HCT116 (cell line): ENCODE results near the gene CERS2. TPM values are rescaled to one million over a fixed set of nuclear protein-coding genes. Genes with fewer than 3 reads are reported as not detected.

ENCODE experiments used
- ATAC-seq: fragments of 200-7000 bp; cut with Tn5 transposase; 2 replicates; pipeline ENCODE4 v1.9.1; 2020; ENCODE audit warnings: mild to moderate bottlenecking, moderate library complexity
- BruUV-seq: library from RNA; stranded (reverse); fragments of 400-500 nt; replicated peaks from 2 replicates; lab custom pipeline; 2021; lab: Mats Ljungman, UMichigan
- CTCF ChIA-PET: fragments of 300-600 bp; sonication (Branson Sonifier 250); formaldehyde crosslinking; loops from one replicate; lab custom pipeline; 2021; ENCODE audit warnings: antibody characterized with exemption; lab: Charles Lee
- POLR2A ChIA-PET: fragments of 300-600, 350-600 bp; sonication (Branson Sonifier 250); formaldehyde crosslinking; loops from one replicate; lab custom pipeline; 2021; ENCODE audit warnings: antibody characterized with exemption; lab: Charles Lee
- RAD21 ChIA-PET, 2 experiments: fragments of 300-600 bp; sonication (Branson Sonifier 250); formaldehyde crosslinking; loops; one replicate each; lab custom pipeline; 2023; ENCODE audit warnings: low total read pairs in 2 of 2; ENCODE audit not compliant: uncharacterized antibody in 2 of 2, unreplicated experiment in 2 of 2, low non-redundant PET in 1 of 2; lab: Charles Lee
- DNase-seq: peaks from one replicate; pipeline ENCODE4 v3.0.0-alpha.2; 2010; ENCODE audit warnings: low read depth, low spot score
- H2AFZ ChIP-seq: fragments of 200-600 bp; shearing (Covaris generic), sonication (generic); 2 replicates; pipeline ENCODE4 v1.6.1; 2017; ENCODE audit warnings: low read depth, mixed run types, mixed read lengths, antibody characterized with exemption, low read length; ENCODE audit not compliant: poor library complexity, severe bottlenecking
- H3K27ac ChIP-seq: 2 replicates; pipeline ENCODE4 v1.5.1; 2012; ENCODE audit warnings: low read depth, low read length
- H3K27me3 ChIP-seq: fragments of 200-600 bp; sonication (generic); 2 replicates; pipeline ENCODE4 v1.6.1; 2016; ENCODE audit warnings: mixed run types, low read length, mixed read lengths; ENCODE audit not compliant: insufficient read depth
- H3K36me3 ChIP-seq, 2 experiments: fragments of 200-500 bp in 1 of 2; fragments of 200-600 bp in 1 of 2; sonication (Bioruptor generic) in 1 of 2; sonication (generic) in 1 of 2; 2 replicates each; pipeline versions ENCODE4 v1.5.1 to v1.6.1; 2014 to 2016; ENCODE audit warnings: low read length in 2 of 2, inconsistent platforms in 1 of 2, mixed read lengths in 1 of 2, mixed run types in 1 of 2; ENCODE audit not compliant: insufficient read depth in 2 of 2, control insufficient read depth in 1 of 2
- H3K4me1 ChIP-seq, 2 experiments: fragments of 200-600 bp in 1 of 2; sonication (generic) in 1 of 2; 2 replicates each; pipeline versions ENCODE4 v1.5.1 to v1.6.1; 2012 to 2017; ENCODE audit warnings: low read length in 2 of 2, inconsistent platforms in 1 of 2, mild to moderate bottlenecking in 1 of 2, mixed read lengths in 1 of 2, mixed run types in 1 of 2, moderate library complexity in 1 of 2; ENCODE audit not compliant: insufficient read depth in 2 of 2, control insufficient read depth in 1 of 2
- H3K4me2 ChIP-seq: fragments of 200-600 bp; sonication (generic); 2 replicates; pipeline ENCODE4 v1.6.1; 2017; ENCODE audit warnings: mixed run types, low read length, mixed read lengths
- H3K4me3 ChIP-seq, 2 experiments: fragments of 200-600 bp in 1 of 2; sonication (generic) in 1 of 2; replicated peaks in 1 of 2; 2 replicates each; pipeline ENCODE4 v1.5.1; 2011 to 2016; ENCODE audit warnings: low read length in 2 of 2, control low read depth in 1 of 2, low read depth in 1 of 2, mild to moderate bottlenecking in 1 of 2, mixed read lengths in 1 of 2, mixed run types in 1 of 2
- H3K79me2 ChIP-seq: fragments of 200-600 bp; sonication (generic); 2 replicates; pipeline ENCODE4 v1.6.1; 2017; ENCODE audit warnings: mild to moderate bottlenecking, mixed run types, low read length, moderate library complexity, mixed read lengths; ENCODE audit not compliant: insufficient read depth
- H3K9ac ChIP-seq: fragments of 200-600 bp; sonication (generic); 2 replicates; pipeline ENCODE4 v1.6.1; 2016; ENCODE audit warnings: low read length, mixed read lengths
- H3K9me2 ChIP-seq: fragments of 200-600 bp; sonication (generic), shearing (Covaris generic); 2 replicates; pipeline ENCODE4 v1.6.1; 2017; ENCODE audit warnings: mixed run types, mild to moderate bottlenecking, moderate library complexity; ENCODE audit not compliant: insufficient read depth
- H3K9me3 ChIP-seq, 2 experiments: fragments of 200-500 bp in 1 of 2; fragments of 200-600 bp in 1 of 2; sonication (Bioruptor generic) in 1 of 2; sonication (generic) in 1 of 2; 2 replicates each; pipeline ENCODE4 v1.6.1; 2014 to 2017; ENCODE audit warnings: low read length in 2 of 2, mixed read lengths in 2 of 2, inconsistent platforms in 1 of 2, low read depth in 1 of 2, mild to moderate bottlenecking in 1 of 2, mixed run types in 1 of 2, moderate library complexity in 1 of 2; ENCODE audit not compliant: control insufficient read depth in 1 of 2, insufficient read depth in 1 of 2
- H4K20me1 ChIP-seq: fragments of 200-600 bp; sonication (generic), shearing (Covaris generic); 2 replicates; pipeline ENCODE4 v1.6.1; 2017; ENCODE audit warnings: mixed run types, mild to moderate bottlenecking, moderate library complexity; ENCODE audit not compliant: insufficient read depth
- CEBPB ChIP-seq: IDR thresholded peaks from 2 replicates; pipeline ENCODE4 v1.6.1; 2012; ENCODE audit warnings: low read depth
- CTCF ChIP-seq, 3 experiments: fragments of 200-600 bp in 1 of 3; sonication (generic) in 1 of 3; IDR thresholded peaks in 2 of 3; conservative IDR thresholded peaks in 1 of 3; 2 replicates each; pipeline ENCODE4 v1.5.1; 2012 to 2017; ENCODE audit warnings: low read depth in 2 of 3, low read length in 2 of 3, antibody characterized with exemption in 1 of 3, borderline replicate concordance in 1 of 3, control low read depth in 1 of 3, mild to moderate bottlenecking in 1 of 3, mixed read lengths in 1 of 3, mixed run types in 1 of 3, moderate library complexity in 1 of 3; ENCODE audit not compliant: insufficient read depth in 1 of 3
- EGR1 ChIP-seq: IDR thresholded peaks from 2 replicates; pipeline ENCODE4 v1.6.1; 2012; ENCODE audit warnings: low read depth
- EZH2phosphoT487 ChIP-seq: fragments of 200-600 bp; IDR thresholded peaks from 2 replicates; pipeline ENCODE4 v1.6.1; 2018; ENCODE audit warnings: antibody characterized with exemption, borderline replicate concordance
- FOSL1 ChIP-seq: IDR thresholded peaks from 2 replicates; pipeline ENCODE4 v1.6.1; 2012; ENCODE audit warnings: low read depth
- JUND ChIP-seq: IDR thresholded peaks from 2 replicates; pipeline ENCODE4 v1.6.1; 2012
- MAX ChIP-seq: IDR thresholded peaks from 2 replicates; pipeline ENCODE4 v1.6.1; 2012
- POLR2A ChIP-seq: IDR thresholded peaks from 2 replicates; pipeline ENCODE4 v1.7.0; 2011; ENCODE audit warnings: borderline replicate concordance; ENCODE audit not compliant: insufficient read depth, insufficient read length; ENCODE audit errors: extremely low read depth
- POLR2AphosphoS5 ChIP-seq: IDR thresholded peaks from 2 replicates; pipeline ENCODE4 v1.6.1; 2011; ENCODE audit warnings: mild to moderate bottlenecking, low read depth, low read length, moderate library complexity
- RAD21 ChIP-seq: IDR thresholded peaks from 2 replicates; pipeline ENCODE4 v1.6.1; 2012; ENCODE audit warnings: low read depth, mild to moderate bottlenecking
- REST ChIP-seq: IDR thresholded peaks from 2 replicates; pipeline ENCODE4 v1.6.1; 2012; ENCODE audit warnings: low read depth
- SIN3A ChIP-seq: IDR thresholded peaks from 2 replicates; pipeline ENCODE4 v1.6.1; 2012; ENCODE audit warnings: low read depth
- TCF7L2 ChIP-seq: IDR thresholded peaks from 2 replicates; pipeline ENCODE4 v1.7.0; 2011; ENCODE audit warnings: borderline replicate concordance, inconsistent platforms; ENCODE audit not compliant: insufficient read depth, insufficient read length; ENCODE audit errors: extremely low read depth
- ZNF274 ChIP-seq: fragments of 200-500 bp; sonication (Bioruptor generic); IDR thresholded peaks from 2 replicates; pipeline ENCODE4 v1.6.1; 2014; ENCODE audit warnings: mild to moderate bottlenecking, low read depth, low read length, inconsistent platforms
- intact Hi-C: fragments of 100-400 bp; cut with micrococcal nuclease; formaldehyde crosslinking; loops from 2 replicates; pipeline ENCODE4 v1.10.0; 2022
- total RNA-seq: library from RNA; stranded (reverse); gene quantifications from one replicate; pipeline ENCODE4 v1.2.1, GENCODE V29; 2021; ENCODE audit not compliant: unreplicated experiment

Gene CERS2
- total RNA-seq, 1 experiment from 2014 or later: 218 TPM

GRCh38 chr1:151010346-151010726 lies 35.7 kb upstream of the CERS2 start (continued):
- TF ChIP-seq REST (no peak), EZH2phosphoT487 (no peak), SIN3A (no peak), MAX (no peak), EGR1 (no peak), FOSL1 (no peak), ZNF274 (no peak), RAD21 (no peak), JUND (no peak)

- H3K79me2 ChIP-seq: peaks cover 16% of the 10 kb centered on the region
- no peaks in the 10 kb centered on the region for H3K27me3 ChIP-seq
- ChIA-PET POLR2A (no interaction called here), CTCF (no interaction called here), RAD21 (no interaction called here)
- H2AFZ ChIP-seq: no peak overlapping the region
- intact Hi-C loops: loop anchor here (5.0 kb wide), 1 partner anchor 448 kb away; no protein-coding TSS in a partner anchor
- H4K20me1 ChIP-seq: no peaks in the 10 kb centered on the region
- BruUV-seq: no TSS peak
- ATAC-seq (no peak), DNase-seq (no peak)
- no peak overlapping the region for H3K27ac ChIP-seq
- peak overlapping the region; percentile 95 for H3K9ac ChIP-seq
- no peaks in the 10 kb centered on the region for H3K9me2 ChIP-seq
- peaks cover 11 to 34% of the 10 kb centered on the region in 2 experiments; a peak in 3 of 4 replicates for H3K4me1 ChIP-seq
- H3K36me3 ChIP-seq: no peaks in the 10 kb centered on the region
- H3K9me3 ChIP-seq: no peaks in the 10 kb centered on the region
- peak overlapping the region; percentile 94 for H3K4me2 ChIP-seq
- TF ChIP-seq POLR2AphosphoS5 (no peak), TCF7L2 (no peak), CEBPB (no peak), MAX (no peak), POLR2A (no peak), ZNF274 (no peak), CTCF (IDR thresholded peaks at IDR 0.05 in 2 of 3, conservative IDR thresholded peaks at IDR 0.05 in 1 of 3; ENCODE audit: borderline replicate concordance in 1 of 3, insufficient read depth in 1 of 3, low read depth in 2 of 3, low read length in 2 of 3) (no peak), FOSL1 (no peak), RAD21 (no peak)
- peak overlapping the region; percentile 60 to 94; a peak in 3 of 4 replicates for H3K4me3 ChIP-seq
These were observed 35.2 kb upstream of the CERS2 start for GRCh38 chr1:151009674-151010345.
